GM12801 (cell line): ENCODE measurements around the gene MITF.

Experiments used
- TF ChIP-seq, protein P1 (sequence below): IDR thresholded peaks from one replicate; pipeline ENCODE4 v1.5.1; 2011; ENCODE audit warnings: control low read depth; ENCODE audit not compliant: insufficient read length; ENCODE audit errors: extremely low read depth

MITF gene

GRCh38 chr3:69749461-69749860, 10.2 kb downstream of the MITF start:
- TF ChIP-seq, protein P1, sequence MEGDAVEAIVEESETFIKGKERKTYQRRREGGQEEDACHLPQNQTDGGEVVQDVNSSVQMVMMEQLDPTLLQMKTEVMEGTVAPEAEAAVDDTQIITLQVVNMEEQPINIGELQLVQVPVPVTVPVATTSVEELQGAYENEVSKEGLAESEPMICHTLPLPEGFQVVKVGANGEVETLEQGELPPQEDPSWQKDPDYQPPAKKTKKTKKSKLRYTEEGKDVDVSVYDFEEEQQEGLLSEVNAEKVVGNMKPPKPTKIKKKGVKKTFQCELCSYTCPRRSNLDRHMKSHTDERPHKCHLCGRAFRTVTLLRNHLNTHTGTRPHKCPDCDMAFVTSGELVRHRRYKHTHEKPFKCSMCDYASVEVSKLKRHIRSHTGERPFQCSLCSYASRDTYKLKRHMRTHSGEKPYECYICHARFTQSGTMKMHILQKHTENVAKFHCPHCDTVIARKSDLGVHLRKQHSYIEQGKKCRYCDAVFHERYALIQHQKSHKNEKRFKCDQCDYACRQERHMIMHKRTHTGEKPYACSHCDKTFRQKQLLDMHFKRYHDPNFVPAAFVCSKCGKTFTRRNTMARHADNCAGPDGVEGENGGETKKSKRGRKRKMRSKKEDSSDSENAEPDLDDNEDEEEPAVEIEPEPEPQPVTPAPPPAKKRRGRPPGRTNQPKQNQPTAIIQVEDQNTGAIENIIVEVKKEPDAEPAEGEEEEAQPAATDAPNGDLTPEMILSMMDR: no peak

DNA sequence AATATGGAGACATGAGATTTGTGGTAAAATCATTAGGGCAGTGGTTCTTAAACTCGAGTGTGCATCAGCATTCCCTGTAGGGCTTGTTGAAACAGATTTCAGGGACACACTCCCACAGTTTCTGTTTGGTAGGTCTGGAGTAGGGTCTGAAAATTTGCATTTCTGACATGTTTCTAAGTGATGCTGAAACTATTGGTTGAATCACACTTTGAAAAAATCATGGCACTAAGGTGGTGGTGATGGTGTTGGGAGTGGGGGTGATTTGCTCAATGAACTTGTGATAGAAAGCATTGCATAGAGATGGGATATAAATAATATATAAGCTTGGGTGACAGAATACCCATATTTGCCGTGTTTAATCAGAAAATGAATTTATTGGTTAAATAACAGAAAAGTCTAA, 11.3 kb downstream of the MITF start:
- TF ChIP-seq, protein P1: no peak

GRCh38 chr3:69751074-69751476, 11.8 kb downstream of the MITF start:
- TF ChIP-seq, protein P1: no peak

- TF ChIP-seq, protein P1: no peak
These were observed 13.0 kb downstream of the MITF start for GRCh38 chr3:69752241-69752640.

DNA sequence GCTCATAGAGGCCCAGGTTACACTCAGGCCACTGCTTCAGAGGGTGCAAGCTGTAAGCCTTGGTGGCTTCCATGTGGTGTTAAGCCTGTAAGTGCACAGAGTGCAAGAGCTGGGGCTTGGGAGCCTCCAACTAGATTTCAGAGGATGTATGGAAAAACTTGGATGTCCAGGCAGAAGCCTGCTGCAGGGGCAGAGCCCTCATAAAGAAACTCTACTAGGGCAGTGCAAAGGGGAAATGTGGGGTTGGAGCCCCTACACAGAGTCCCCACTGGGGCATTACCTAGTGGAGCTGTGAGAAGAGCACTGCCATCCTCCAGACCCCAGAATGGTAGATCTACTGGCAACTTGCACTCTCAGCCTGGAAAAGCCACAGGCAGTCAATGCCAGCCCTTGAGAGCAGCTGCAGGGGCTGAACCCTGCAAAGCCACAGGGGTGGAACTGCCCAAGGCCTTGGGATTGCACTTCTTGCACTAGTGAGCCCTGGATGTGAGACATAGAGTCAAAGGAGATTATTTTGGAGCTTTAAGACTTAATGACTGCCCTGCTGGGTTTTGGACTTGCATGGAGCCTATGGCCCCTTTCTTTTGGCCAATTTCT, 14.0 kb downstream of the MITF start:
- TF ChIP-seq, protein P1: no peak

DNA sequence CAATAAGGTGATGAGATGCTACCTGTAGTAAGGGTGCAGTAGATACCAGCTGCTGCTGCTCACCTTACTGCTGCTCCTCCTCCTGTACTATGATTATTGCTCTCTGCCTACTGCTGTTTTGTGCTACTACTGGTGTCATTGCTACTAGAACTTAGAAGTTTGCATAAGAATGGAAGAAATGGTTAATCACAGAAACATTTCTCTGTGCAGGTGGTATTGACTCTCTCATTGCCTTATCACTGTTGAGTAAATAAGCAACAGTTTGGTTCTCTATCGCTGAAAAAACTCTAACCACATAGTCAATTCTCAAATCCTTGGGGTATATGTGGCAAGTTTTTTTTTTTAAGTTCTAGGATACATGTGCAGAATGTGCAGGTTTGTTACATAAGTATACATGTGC, 16.5 kb downstream of the MITF start:
- TF ChIP-seq, protein P1: no peak

- TF ChIP-seq, protein P1: no peak
These were observed 22.9 kb downstream of the MITF start for GRCh38 chr3:69761896-69762767.
